Occipital lobe (tissue), 2 donors: ENCODE results near the gene EPHA4. TPM values are rescaled to one million over a fixed set of nuclear protein-coding genes. Genes with fewer than 3 reads are reported as not detected.

Experiments
- DNase-seq: peaks from one replicate; lab custom pipeline; 2025; lab: John Stamatoyannopoulos, UW
- total RNA-seq: library from RNA; depleted of rRNA; stranded (reverse); fragments of >200 nt; gene quantifications from one replicate; pipeline ENCODE4 v1.2.3, GENCODE V29; 2014

EPHA4 gene
- total RNA-seq, 1 donor from 2014 or later: 259 TPM

GRCh38 chr2:221476195-221476594, 95.9 kb downstream of the EPHA4 start:
- DNase-seq: no peak

- no peak for DNase-seq
These were observed 98.7 kb downstream of the EPHA4 start for GRCh38 chr2:221473451-221473850.

GRCh38 chr2:221468317-221468716, 103.8 kb downstream of the EPHA4 start:
- no peak for DNase-seq

- no peak for DNase-seq
These were observed 104.5 kb downstream of the EPHA4 start for GRCh38 chr2:221467610-221468009.

GRCh38 chr2:221466744-221467143, 105.4 kb downstream of the EPHA4 start:
- no peak for DNase-seq

GRCh38 chr2:221465776-221466175, 106.3 kb downstream of the EPHA4 start:
- no peak for DNase-seq

- DNase-seq: no peak
These were observed 107.1 kb downstream of the EPHA4 start for GRCh38 chr2:221464971-221465370.

- no peak for DNase-seq
These were observed 108.7 kb downstream of the EPHA4 start for GRCh38 chr2:221463241-221463896.

- no peak for DNase-seq
These were observed 110.2 kb downstream of the EPHA4 start for GRCh38 chr2:221461901-221462300.

GRCh38 chr2:221460136-221460535, 112.0 kb downstream of the EPHA4 start:
- DNase-seq: no peak

- DNase-seq: no peak
These were observed 113.5 kb downstream of the EPHA4 start for GRCh38 chr2:221458578-221458977.

GRCh38 chr2:221455214-221455613, 116.9 kb downstream of the EPHA4 start:
- no peak for DNase-seq

- no peak for DNase-seq
These were observed 117.5 kb downstream of the EPHA4 start for GRCh38 chr2:221454459-221455105.

GRCh38 chr2:221451862-221452788, 120.0 kb downstream of the EPHA4 start:
- no peak for DNase-seq

- DNase-seq: no peak
These were observed 121.8 kb downstream of the EPHA4 start for GRCh38 chr2:221450280-221450679.

GRCh38 chr2:221449406-221449805, 122.7 kb downstream of the EPHA4 start:
- DNase-seq: no peak

GRCh38 chr2:221448844-221449390, 123.2 kb downstream of the EPHA4 start:
- DNase-seq: no peak

- DNase-seq: no peak
These were observed 123.9 kb downstream of the EPHA4 start for GRCh38 chr2:221448057-221448843.

- no peak for DNase-seq
These were observed 124.8 kb downstream of the EPHA4 start for GRCh38 chr2:221447310-221447709.

GRCh38 chr2:221446140-221446539, 126.0 kb downstream of the EPHA4 start:
- no peak for DNase-seq

GRCh38 chr2:221444106-221444505, 128.0 kb downstream of the EPHA4 start:
- DNase-seq: no peak
